ENCODE results near the gene SPTAN1.

The SPTAN1 gene

DNA sequence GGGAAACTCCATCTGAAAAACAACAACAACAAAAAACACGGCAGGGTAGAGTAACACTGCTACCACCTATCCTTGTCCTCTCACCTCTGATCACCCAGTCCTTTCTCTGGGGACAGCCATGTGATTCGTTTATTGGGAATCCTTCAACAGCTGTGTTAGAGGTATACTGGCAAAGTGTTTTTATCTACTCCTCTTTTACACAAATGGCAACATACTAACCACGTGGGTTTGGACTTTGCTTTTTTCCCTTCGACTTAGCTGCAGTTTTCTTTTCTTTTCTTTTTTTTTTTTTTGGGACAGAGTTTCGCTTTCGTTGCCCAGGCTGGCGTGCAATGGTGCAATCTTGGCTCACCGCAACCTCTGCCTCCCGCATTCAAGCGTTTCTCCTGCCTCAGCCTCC, 125.4 kb downstream of the SPTAN1 start:
- Histone ChIP-seq H3K9ac (ENCODE audit: low read depth, low read length, poor library complexity, severe bottlenecking) (no peak overlapping the region), H3K4me2 (ENCODE audit: low read depth, low read length, poor library complexity, severe bottlenecking) (no peak overlapping the region), H2AFZ (ENCODE audit: low read length) (no peak overlapping the region), H3K9me3 (ENCODE audit: insufficient read depth, low read depth, low read length) (no peaks in the 10 kb centered on the region), H3K27me3 (ENCODE audit: insufficient read depth, low read length, poor library complexity, severe bottlenecking) (no peaks in the 10 kb centered on the region), H3K36me3 (ENCODE audit: insufficient read depth, low read length) (no peaks in the 10 kb centered on the region), H3K4me1 (ENCODE audit: insufficient read depth, low read length, poor library complexity, severe bottlenecking) (no peaks in the 10 kb centered on the region), H3K4me3 (ENCODE audit: low read length, poor library complexity, severe bottlenecking) (no peak overlapping the region), H3K79me2 (ENCODE audit: insufficient read depth, low read length) (peaks cover under 1% of the 10 kb centered on the region; the same call in 1 of the 2 replicates), H3F3A (ENCODE audit: low read depth) (no peaks in the 10 kb centered on the region), H4K20me1 (ENCODE audit: insufficient read depth, low read length, poor library complexity, severe bottlenecking) (no peaks in the 10 kb centered on the region), H3K9me2 (replicated peaks; ENCODE audit: low read depth, low read length) (no peaks in the 10 kb centered on the region)
- no peak for TF ChIP-seq EZH2phosphoT487 (IDR thresholded peaks at IDR 0.05; ENCODE audit: borderline replicate concordance)
- TF ChIP-seq, protein P1, sequence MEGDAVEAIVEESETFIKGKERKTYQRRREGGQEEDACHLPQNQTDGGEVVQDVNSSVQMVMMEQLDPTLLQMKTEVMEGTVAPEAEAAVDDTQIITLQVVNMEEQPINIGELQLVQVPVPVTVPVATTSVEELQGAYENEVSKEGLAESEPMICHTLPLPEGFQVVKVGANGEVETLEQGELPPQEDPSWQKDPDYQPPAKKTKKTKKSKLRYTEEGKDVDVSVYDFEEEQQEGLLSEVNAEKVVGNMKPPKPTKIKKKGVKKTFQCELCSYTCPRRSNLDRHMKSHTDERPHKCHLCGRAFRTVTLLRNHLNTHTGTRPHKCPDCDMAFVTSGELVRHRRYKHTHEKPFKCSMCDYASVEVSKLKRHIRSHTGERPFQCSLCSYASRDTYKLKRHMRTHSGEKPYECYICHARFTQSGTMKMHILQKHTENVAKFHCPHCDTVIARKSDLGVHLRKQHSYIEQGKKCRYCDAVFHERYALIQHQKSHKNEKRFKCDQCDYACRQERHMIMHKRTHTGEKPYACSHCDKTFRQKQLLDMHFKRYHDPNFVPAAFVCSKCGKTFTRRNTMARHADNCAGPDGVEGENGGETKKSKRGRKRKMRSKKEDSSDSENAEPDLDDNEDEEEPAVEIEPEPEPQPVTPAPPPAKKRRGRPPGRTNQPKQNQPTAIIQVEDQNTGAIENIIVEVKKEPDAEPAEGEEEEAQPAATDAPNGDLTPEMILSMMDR (conservative IDR thresholded peaks at IDR 0.05; ENCODE audit: low read length) = no peak

All from Loucy (cell line).